ENCODE data around the gene TPR. TPM values are rescaled to one million over a fixed set of nuclear protein-coding genes. Genes with fewer than 3 reads are reported as not detected.

Gene TPR
- total RNA-seq, 2 experiments from 2014 or later: 120 to 139 TPM

GRCh38 chr1:186292875-186293274, 82.2 kb downstream of the TPR start:
- ATAC-seq (no peak), DNase-seq (no peak)
- Mint-ChIP-seq H3K27ac (no peak overlapping the region), H3K4me1 (ENCODE audit: low read depth) (peaks cover 36% of the 10 kb centered on the region), H3K4me3 (no peak overlapping the region), H3K36me3 (ENCODE audit: low read depth) (no peaks in the 10 kb centered on the region), H3K27me3 (no peaks in the 10 kb centered on the region), H3K9me3 (peaks cover 2% of the 10 kb centered on the region)
- ChIA-PET CTCF (interaction anchor here (1.7 to 3.9 kb wide), 3 partner anchors 9 to 12 kb away, joined by 4 to 25 read pairs (median 6); no protein-coding TSS in a partner anchor), POLR2A (no interaction called here)
- intact Hi-C loops (cut with micrococcal nuclease): no loop called here
- no peak for TF ChIP-seq CTCF (IDR thresholded peaks at IDR 0.05)

GRCh38 chr1:186291271-186291670, 83.8 kb downstream of the TPR start:
- CTCF ChIA-PET: interaction anchor here (0.9 to 3.9 kb wide), 5 partner anchors 8 to 16 kb away, joined by 4 to 25 read pairs (median 7); no protein-coding TSS in a partner anchor
- ATAC-seq (no peak), DNase-seq (no peak)
- no peak for TF ChIP-seq CTCF (IDR thresholded peaks at IDR 0.05)
- H3K27ac Mint-ChIP-seq: no peak overlapping the region
- no peaks in the 10 kb centered on the region for H3K36me3 Mint-ChIP-seq (ENCODE audit: low read depth)
- H3K4me1 Mint-ChIP-seq (ENCODE audit: low read depth): peaks cover 39% of the 10 kb centered on the region
- POLR2A ChIA-PET: no interaction called here
- H3K9me3 Mint-ChIP-seq: peaks cover 2% of the 10 kb centered on the region
- intact Hi-C loops (cut with micrococcal nuclease): no loop called here
- no peak overlapping the region for H3K4me3 Mint-ChIP-seq
- no peaks in the 10 kb centered on the region for H3K27me3 Mint-ChIP-seq

GRCh38 chr1:186289943-186290545, 85.0 kb downstream of the TPR start:
- H3K4me3 Mint-ChIP-seq: no peak overlapping the region

GRCh38 chr1:186286615-186287315, 88.3 kb downstream of the TPR start:
- peak overlapping the region; percentile 14 for H3K27ac Mint-ChIP-seq
- H3K4me3 Mint-ChIP-seq: no peak overlapping the region
- CTCF ChIA-PET: interaction anchor here (2.5 kb wide), 1 partner anchor 17 kb away, joined by 18 read pairs; no protein-coding TSS in a partner anchor
- no peaks in the 10 kb centered on the region for H3K36me3 Mint-ChIP-seq (ENCODE audit: low read depth)
- no peak for TF ChIP-seq CTCF (IDR thresholded peaks at IDR 0.05)
- H3K4me1 Mint-ChIP-seq (ENCODE audit: low read depth): peaks cover 32% of the 10 kb centered on the region
- DNase-seq: no peak
- POLR2A ChIA-PET: interaction anchor here (0.6 kb wide), 1 partner anchor 470 kb away, joined by 3 read pairs; no protein-coding TSS in a partner anchor
- peaks cover 2% of the 10 kb centered on the region for H3K9me3 Mint-ChIP-seq
- H3K27me3 Mint-ChIP-seq: no peaks in the 10 kb centered on the region
- no peak for ATAC-seq
- intact Hi-C loops (cut with micrococcal nuclease): no loop called here

More at GRCh38 chr1:186289943-186290545, 85.0 kb downstream of the TPR start:
- POLR2A ChIA-PET: interaction anchor here (1.6 to 1.8 kb wide), 2 partner anchors 14 to 85 kb away, joined by 3 to 7 read pairs; partner anchors contain the start of genes ODR4 and TPR
- peaks cover 2% of the 10 kb centered on the region for H3K9me3 Mint-ChIP-seq
- peaks cover 37% of the 10 kb centered on the region for H3K4me1 Mint-ChIP-seq (ENCODE audit: low read depth)
- intact Hi-C loops (cut with micrococcal nuclease): no loop called here
- no peak for TF ChIP-seq CTCF (IDR thresholded peaks at IDR 0.05)
- no peaks in the 10 kb centered on the region for H3K36me3 Mint-ChIP-seq (ENCODE audit: low read depth)
- peak; percentile 43 for ATAC-seq
- H3K27ac Mint-ChIP-seq: peak overlapping the region; percentile 43
- CTCF ChIA-PET: interaction anchor here (1.9 to 2.4 kb wide), 4 partner anchors 9 to 85 kb away, joined by 4 to 8 read pairs (median 6); partner anchors contain the start of gene TPR
- DNase-seq: no peak
- no peaks in the 10 kb centered on the region for H3K27me3 Mint-ChIP-seq

DNA sequence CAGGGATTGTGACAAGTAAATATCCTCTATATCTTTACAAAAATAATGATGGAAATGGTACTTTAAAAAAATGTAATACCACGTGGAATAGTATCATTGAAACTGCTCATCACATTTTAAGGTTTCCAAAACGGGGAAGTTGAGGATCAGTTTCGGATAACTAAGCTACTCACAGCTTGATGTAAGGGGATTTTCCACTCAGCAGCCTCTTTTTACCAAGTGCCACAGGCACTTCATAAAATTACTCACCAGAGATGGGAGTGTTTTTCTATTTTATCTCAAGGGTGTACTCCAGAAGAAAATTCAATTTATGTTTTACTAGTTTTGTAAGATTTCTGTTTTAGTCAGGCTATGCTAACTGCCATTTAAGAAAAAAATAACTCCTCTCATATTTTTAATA, 91.7 kb downstream of the TPR start:
- H3K4me1 Mint-ChIP-seq (ENCODE audit: low read depth): peaks cover 11% of the 10 kb centered on the region
- POLR2A ChIA-PET: no interaction called here
- H3K9me3 Mint-ChIP-seq: peaks cover 1% of the 10 kb centered on the region
- H3K27me3 Mint-ChIP-seq: no peaks in the 10 kb centered on the region
- TF ChIP-seq CTCF (IDR thresholded peaks at IDR 0.05): no peak
- no peak overlapping the region for H3K27ac Mint-ChIP-seq
- CTCF ChIA-PET: interaction anchor here (1.5 kb wide), 1 partner anchor 9 kb away, joined by 4 read pairs; no protein-coding TSS in a partner anchor
- no peak for ATAC-seq
- intact Hi-C loops (cut with micrococcal nuclease): no loop called here
- H3K4me3 Mint-ChIP-seq: no peak overlapping the region
- DNase-seq: no peak
- H3K36me3 Mint-ChIP-seq (ENCODE audit: low read depth): no peaks in the 10 kb centered on the region

Measured in activated CD8-positive, alpha-beta T cell treated with anti-CD3 and anti-CD28 coated beads for 36 hours (primary cell).